ENCODE data around the gene PNMT.

DNA sequence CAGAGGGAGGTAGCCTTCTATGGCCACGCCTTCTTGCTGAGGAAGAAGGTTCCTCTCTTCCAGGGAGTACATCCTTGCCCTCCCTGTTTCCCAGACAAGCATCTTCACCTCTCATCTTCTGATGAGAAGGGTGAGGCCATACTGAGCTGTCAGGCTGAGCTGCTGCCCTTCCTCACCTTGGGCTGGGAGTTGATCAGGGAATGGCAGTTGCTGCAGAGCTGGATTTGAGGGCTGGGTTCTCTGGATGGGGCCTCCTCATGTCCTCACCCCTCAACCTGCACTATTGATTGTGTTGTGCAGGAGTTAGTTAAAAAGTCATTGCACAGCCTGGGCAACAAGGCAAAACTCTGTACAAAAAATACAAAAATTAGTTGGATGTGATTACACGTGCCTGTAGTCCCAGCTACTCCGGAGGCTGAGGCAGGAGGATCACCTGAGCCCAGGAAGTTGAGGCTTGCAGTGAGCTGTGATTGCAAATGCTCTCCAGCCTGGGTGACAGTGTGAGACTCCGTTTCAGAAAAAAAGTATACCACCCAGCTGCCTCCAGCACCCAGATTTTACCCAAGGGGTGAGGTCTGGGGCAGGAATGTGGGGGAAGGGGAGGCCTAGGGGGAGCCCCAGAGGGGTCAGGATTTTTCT lies 33.6 kb downstream of the PNMT start:
- TF ChIP-seq, protein P1, sequence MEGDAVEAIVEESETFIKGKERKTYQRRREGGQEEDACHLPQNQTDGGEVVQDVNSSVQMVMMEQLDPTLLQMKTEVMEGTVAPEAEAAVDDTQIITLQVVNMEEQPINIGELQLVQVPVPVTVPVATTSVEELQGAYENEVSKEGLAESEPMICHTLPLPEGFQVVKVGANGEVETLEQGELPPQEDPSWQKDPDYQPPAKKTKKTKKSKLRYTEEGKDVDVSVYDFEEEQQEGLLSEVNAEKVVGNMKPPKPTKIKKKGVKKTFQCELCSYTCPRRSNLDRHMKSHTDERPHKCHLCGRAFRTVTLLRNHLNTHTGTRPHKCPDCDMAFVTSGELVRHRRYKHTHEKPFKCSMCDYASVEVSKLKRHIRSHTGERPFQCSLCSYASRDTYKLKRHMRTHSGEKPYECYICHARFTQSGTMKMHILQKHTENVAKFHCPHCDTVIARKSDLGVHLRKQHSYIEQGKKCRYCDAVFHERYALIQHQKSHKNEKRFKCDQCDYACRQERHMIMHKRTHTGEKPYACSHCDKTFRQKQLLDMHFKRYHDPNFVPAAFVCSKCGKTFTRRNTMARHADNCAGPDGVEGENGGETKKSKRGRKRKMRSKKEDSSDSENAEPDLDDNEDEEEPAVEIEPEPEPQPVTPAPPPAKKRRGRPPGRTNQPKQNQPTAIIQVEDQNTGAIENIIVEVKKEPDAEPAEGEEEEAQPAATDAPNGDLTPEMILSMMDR (IDR thresholded peaks at IDR 0.05) = no peak
- no peak for TF ChIP-seq POLR2A (IDR thresholded peaks at IDR 0.05)

Measured in uterus (tissue), 2 donors.